Caco-2 (cell line): ENCODE measurements around the gene RSPH4A. TPM values are rescaled to one million over a fixed set of nuclear protein-coding genes. Genes with fewer than 3 reads are reported as not detected.

Source experiments
- BruUV-seq: library from RNA; stranded (reverse); fragments of 400-500 nt; replicated peaks from 2 replicates; lab custom pipeline; 2021; lab: Mats Ljungman, UMichigan
- CTCF ChIA-PET: fragments of 300-600 bp; sonication (Branson Sonifier 250); formaldehyde crosslinking; loops from one replicate; lab custom pipeline; 2022; ENCODE audit warnings: antibody characterized with exemption; lab: Charles Lee
- POLR2A ChIA-PET: fragments of 300-600 bp; sonication (Branson Sonifier 250); formaldehyde crosslinking; loops from one replicate; lab custom pipeline; 2022; ENCODE audit warnings: antibody characterized with exemption; lab: Charles Lee
- DNase-seq, 2 experiments: peaks; one replicate each; pipeline versions ENCODE4 v3.0.0 to v3.0.0-alpha.2; 2020 to 2022
- H3K27me3 ChIP-seq: replicated peaks from 2 replicates; pipeline ENCODE4 v1.6.0; 2011; ENCODE audit warnings: low read length; ENCODE audit not compliant: control insufficient read depth, insufficient read depth
- H3K36me3 ChIP-seq: 2 replicates; pipeline ENCODE4 v1.5.1; 2011; ENCODE audit warnings: low read length; ENCODE audit not compliant: control insufficient read depth, insufficient read depth
- H3K4me1 ChIP-seq: fragments of 250-450 bp; sonication (Bioruptor Pico); 2 replicates; pipeline ENCODE4 v1.5.1; 2020; ENCODE audit warnings: mild to moderate bottlenecking
- H3K4me3 ChIP-seq: 2 replicates; pipeline ENCODE4 v1.5.1; 2011; ENCODE audit warnings: low read depth, mild to moderate bottlenecking, control low read depth, low read length
- H3K9me3 ChIP-seq: fragments of 250-450 bp; sonication (Bioruptor Pico); 2 replicates; pipeline ENCODE4 v1.5.1; 2020; ENCODE audit warnings: mild to moderate bottlenecking, moderate library complexity
- H3K27ac Mint-ChIP-seq: one replicate; pipeline ENCODE4 v1.8.0; 2022; ENCODE audit warnings: mixed read lengths; ENCODE audit not compliant: unreplicated experiment
- H3K27me3 Mint-ChIP-seq: one replicate; pipeline ENCODE4 v1.8.0; 2022; ENCODE audit warnings: mixed read lengths; ENCODE audit not compliant: insufficient read depth, unreplicated experiment
- H3K36me3 Mint-ChIP-seq: one replicate; pipeline ENCODE4 v1.8.0; 2022; ENCODE audit warnings: mild to moderate bottlenecking, mixed read lengths; ENCODE audit not compliant: insufficient read depth, unreplicated experiment
- H3K4me1 Mint-ChIP-seq: one replicate; pipeline ENCODE4 v1.8.0; 2022; ENCODE audit warnings: low read depth, mixed read lengths; ENCODE audit not compliant: unreplicated experiment
- H3K4me3 Mint-ChIP-seq: one replicate; pipeline ENCODE4 v1.8.0; 2022; ENCODE audit warnings: mild to moderate bottlenecking, moderate library complexity, mixed read lengths; ENCODE audit not compliant: unreplicated experiment
- H3K9me3 Mint-ChIP-seq: one replicate; pipeline ENCODE4 v1.8.0; 2022; ENCODE audit warnings: mixed read lengths; ENCODE audit not compliant: unreplicated experiment
- CTCF ChIP-seq, 2 experiments: fragments of 200-600 bp in 1 of 2; IDR thresholded peaks; 1 replicate in 1 of 2; 2 replicates in 1 of 2; pipeline versions ENCODE4 v1.5.1 to v1.8.0; 2011 to 2022; ENCODE audit warnings: antibody characterized with exemption in 1 of 2, control low read depth in 1 of 2, inconsistent platforms in 1 of 2, low read depth in 1 of 2, low read length in 1 of 2, mild to moderate bottlenecking in 1 of 2, moderate library complexity in 1 of 2; ENCODE audit not compliant: insufficient read depth in 1 of 2, severe bottlenecking in 1 of 2, unreplicated experiment in 1 of 2
- intact Hi-C: fragments of 100-400 bp; cut with micrococcal nuclease; formaldehyde crosslinking; loops from one replicate; pipeline ENCODE4 v1.10.0; 2022; ENCODE audit not compliant: unreplicated experiment
- total RNA-seq: library from RNA; stranded (reverse); gene quantifications from 2 replicates; pipeline ENCODE4 v1.2.3, GENCODE V29; 2022

The RSPH4A gene
- total RNA-seq, 1 experiment from 2014 or later = 0.20 TPM

- H3K36me3 ChIP-seq = no peaks in the 10 kb centered on the region
- CTCF ChIA-PET = no interaction called here
- Mint-ChIP-seq H3K4me1 (peaks cover 11% of the 10 kb centered on the region), H3K27ac (no peak overlapping the region), H3K27me3 (no peaks in the 10 kb centered on the region), H3K4me3 (no peak overlapping the region), H3K9me3 (no peaks in the 10 kb centered on the region), H3K36me3 (peaks cover 37% of the 10 kb centered on the region)
- H3K27me3 ChIP-seq = no peaks in the 10 kb centered on the region
- no peaks in the 10 kb centered on the region for H3K9me3 ChIP-seq
- intact Hi-C loops = no loop called here
- POLR2A ChIA-PET = no interaction called here
- BruUV-seq = no TSS peak
- no peak for TF ChIP-seq CTCF (IDR thresholded peaks at IDR 0.05; ENCODE audit: insufficient read depth in 1 of 2, low read depth in 1 of 2, low read length in 1 of 2, severe bottlenecking in 1 of 2, unreplicated experiment in 1 of 2)
- no peak for DNase-seq
- H3K4me3 ChIP-seq = no peak overlapping the region
- peaks cover 6% of the 10 kb centered on the region; the same call in 1 of the 2 replicates for H3K4me1 ChIP-seq
Measured at GRCh38 chr6:116577486-116577885, 38.8 kb upstream of the RSPH4A start.

- Histone ChIP-seq H3K4me3 (no peak overlapping the region), H3K9me3 (no peaks in the 10 kb centered on the region), H3K27me3 (no peaks in the 10 kb centered on the region), H3K36me3 (no peaks in the 10 kb centered on the region), H3K4me1 (no peaks in the 10 kb centered on the region; the same call in 1 of the 2 replicates)
- no peak for DNase-seq
- TF ChIP-seq CTCF (IDR thresholded peaks at IDR 0.05; ENCODE audit: insufficient read depth in 1 of 2, low read depth in 1 of 2, low read length in 1 of 2, severe bottlenecking in 1 of 2, unreplicated experiment in 1 of 2) = no peak
- H3K4me1 Mint-ChIP-seq = peaks cover 6% of the 10 kb centered on the region
- no TSS peak for BruUV-seq
- no peak overlapping the region for H3K27ac Mint-ChIP-seq
- H3K36me3 Mint-ChIP-seq = peaks cover 45% of the 10 kb centered on the region
- CTCF ChIA-PET = no interaction called here
- intact Hi-C loops = no loop called here
- H3K4me3 Mint-ChIP-seq = no peak overlapping the region
- POLR2A ChIA-PET = no interaction called here
- no peaks in the 10 kb centered on the region for H3K27me3 Mint-ChIP-seq
- no peaks in the 10 kb centered on the region for H3K9me3 Mint-ChIP-seq
Measured at GRCh38 chr6:116578335-116578734, 37.9 kb upstream of the RSPH4A start.

GRCh38 chr6:116579143-116579542 is 37.1 kb upstream of the RSPH4A start:
- CTCF ChIA-PET = no interaction called here

More at GRCh38 chr6:116579143-116579542, 37.1 kb upstream of the RSPH4A start:
- BruUV-seq = no TSS peak
- Mint-ChIP-seq H3K27me3 (no peaks in the 10 kb centered on the region), H3K36me3 (peaks cover 45% of the 10 kb centered on the region), H3K9me3 (no peaks in the 10 kb centered on the region), H3K27ac (no peak overlapping the region), H3K4me3 (no peak overlapping the region), H3K4me1 (peaks cover 6% of the 10 kb centered on the region)
- no peaks in the 10 kb centered on the region for H3K9me3 ChIP-seq
- H3K4me3 ChIP-seq = no peak overlapping the region
- no peaks in the 10 kb centered on the region for H3K27me3 ChIP-seq
- TF ChIP-seq CTCF (IDR thresholded peaks at IDR 0.05; ENCODE audit: insufficient read depth in 1 of 2, low read depth in 1 of 2, low read length in 1 of 2, severe bottlenecking in 1 of 2, unreplicated experiment in 1 of 2) = no peak
- H3K36me3 ChIP-seq = no peaks in the 10 kb centered on the region
- POLR2A ChIA-PET = no interaction called here
- DNase-seq = no peak
- H3K4me1 ChIP-seq = no peaks in the 10 kb centered on the region
- intact Hi-C loops = no loop called here
